ENCODE data around the gene NKX2-4.
"Not testable (repeated sequence)": the region's sequence is repeated elsewhere in the genome, so short reads cannot be mapped to it uniquely, and the experiment has no call there.

The NKX2-4 gene

DNA sequence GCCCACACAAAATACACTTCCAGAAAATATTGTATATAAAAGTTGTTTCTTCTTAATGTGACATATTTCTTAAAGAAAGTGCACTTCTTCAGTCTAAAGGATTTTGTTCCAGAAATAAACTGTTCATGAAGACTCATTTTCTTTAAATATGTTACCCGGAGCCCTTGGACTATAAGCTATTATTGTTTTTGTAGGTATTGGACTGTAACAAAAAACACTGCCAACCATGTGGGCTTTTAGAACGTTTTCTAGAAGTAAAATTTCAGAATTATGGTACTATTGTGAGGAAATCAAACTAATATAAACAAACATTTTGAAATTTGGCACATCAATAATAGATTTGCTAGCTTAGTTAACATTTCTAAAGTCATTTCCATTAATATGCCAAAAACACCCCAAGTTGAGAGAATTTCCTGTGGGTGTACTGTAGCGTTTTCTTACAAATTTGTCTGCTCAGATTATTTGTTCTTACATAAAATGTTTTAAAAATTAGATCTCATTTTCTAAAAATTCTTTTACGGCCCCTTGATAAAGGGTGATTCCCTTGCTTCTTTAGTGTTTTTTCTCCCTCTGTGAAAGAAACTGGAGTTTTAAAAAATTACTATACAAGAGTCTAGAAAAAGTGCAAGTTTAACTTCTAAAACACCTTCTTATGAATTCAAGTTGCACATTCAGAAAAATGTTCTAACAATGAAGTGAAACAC is 3.4 kb downstream of the NKX2-4 start:
- no peak for DNase-seq

DNA sequence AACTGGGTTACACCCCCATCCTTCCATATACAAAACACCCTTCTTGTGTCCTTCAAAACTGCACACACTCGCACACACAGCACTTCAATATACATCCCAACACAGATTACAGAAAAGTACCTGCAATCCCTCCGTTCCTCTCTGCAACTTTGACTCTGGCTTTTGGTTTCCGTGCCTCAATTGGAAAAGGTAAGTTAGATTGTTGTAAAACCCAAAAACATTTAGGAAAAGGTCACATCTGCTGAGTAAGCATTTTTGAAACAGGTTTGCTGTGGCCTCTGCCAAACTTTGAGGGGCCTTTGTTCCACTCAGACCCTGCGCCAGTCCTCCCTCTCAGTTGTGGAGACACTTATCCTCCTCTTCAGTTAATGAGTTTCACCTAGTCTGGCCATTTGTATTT is 4.2 kb downstream of the NKX2-4 start:
- DNase-seq, result no peak

DNA sequence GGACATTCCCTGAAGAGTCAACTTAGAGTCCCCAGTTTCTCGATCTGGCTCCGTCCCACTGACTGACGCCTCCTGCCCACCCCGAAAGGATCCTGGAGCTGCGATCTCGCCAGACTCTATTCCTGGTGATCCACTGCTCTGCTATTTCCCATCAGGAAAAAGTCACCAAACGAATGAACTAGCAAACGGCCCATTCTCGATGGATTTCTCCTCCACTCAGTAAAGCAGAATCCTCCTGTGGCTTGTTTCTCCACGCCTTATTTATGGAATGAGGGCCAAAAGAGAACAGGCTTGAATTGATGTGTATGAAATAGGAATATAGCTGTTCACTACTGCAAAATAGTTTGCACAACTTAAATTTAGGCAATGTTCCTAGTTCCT is 5.4 kb downstream of the NKX2-4 start:
- DNase-seq, result no peak

GRCh38 chr20:21391185-21391971 is 5.9 kb downstream of the NKX2-4 start:
- no peak for DNase-seq

- DNase-seq, result no peak
Measured at GRCh38 chr20:21390768-21391167, 6.6 kb downstream of the NKX2-4 start.

DNA sequence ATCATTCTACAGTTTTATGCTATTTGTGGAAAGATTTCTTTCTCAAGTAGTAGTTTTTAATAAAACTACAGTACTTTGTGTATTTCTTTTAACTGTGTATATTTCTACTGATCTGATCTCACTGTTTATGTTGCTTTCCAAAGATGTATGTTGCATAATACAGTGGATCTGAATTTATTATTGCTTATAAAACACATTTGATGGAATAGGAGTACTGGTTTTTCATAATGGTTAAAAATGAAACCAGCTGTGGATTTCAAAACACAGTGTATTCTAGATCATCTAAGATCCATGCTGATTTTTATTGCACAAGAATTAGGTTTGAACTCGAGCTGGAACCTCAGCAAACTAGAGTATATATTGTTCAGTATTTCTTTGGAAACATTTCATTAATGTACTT is 8.0 kb downstream of the NKX2-4 start:
- no peak for DNase-seq

DNA sequence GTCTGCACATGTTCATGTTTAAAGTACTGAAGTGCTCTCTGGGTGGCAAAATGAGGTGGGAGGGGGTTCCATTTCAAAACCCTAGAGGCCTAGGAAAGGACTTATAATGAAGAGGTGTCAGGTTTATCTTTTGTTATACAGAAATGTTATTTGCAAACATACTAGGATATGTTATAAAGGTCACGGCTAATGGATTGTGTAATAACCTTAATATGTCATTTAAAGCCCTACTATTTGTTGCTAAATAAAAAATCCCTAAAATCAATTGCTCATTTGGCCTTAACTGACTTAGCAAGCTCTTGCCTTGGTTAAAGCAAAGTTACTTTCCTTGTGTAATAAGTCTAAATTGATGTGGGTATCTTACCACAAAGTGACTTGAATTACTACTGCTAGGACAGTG is 8.8 kb downstream of the NKX2-4 start:
- no peak for DNase-seq

DNA sequence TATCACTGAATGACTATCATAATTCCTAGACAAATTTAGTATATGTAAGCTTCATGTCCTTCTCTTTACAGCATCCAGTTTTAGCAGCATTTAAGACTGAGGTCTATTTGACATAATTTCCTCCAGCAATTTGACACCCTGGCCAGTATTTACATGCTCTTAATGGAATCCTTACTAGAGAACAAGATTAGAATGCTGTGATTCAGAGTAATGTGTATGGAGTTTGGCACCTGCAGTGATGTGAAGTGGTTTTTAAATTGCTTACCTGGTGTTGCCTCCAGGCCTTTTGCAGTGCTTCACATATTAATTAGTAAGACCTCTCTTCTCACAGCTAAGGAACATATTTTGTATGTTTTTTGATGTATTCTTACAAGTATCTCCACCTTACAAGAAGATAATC is 9.8 kb downstream of the NKX2-4 start:
- DNase-seq, result no peak

DNA sequence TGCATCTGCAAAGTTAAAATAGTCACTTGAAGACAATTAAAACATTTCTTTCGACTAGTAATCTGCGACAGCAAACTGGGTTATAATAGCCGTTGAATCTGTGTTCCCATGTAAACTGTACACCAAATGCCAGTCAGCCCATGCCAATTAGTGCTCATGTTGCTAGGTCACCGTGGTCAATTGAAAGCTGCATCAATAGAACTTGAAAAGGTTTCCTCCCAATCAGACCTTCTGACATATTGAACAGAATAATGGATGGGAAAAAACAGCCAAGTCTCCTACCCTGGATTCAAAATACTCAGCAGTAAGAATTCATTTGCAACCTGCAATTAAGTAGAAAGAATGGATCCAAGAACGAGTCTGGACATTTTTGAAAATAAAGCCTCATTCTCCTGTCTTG is 11.2 kb downstream of the NKX2-4 start:
- DNase-seq, result no peak

DNA sequence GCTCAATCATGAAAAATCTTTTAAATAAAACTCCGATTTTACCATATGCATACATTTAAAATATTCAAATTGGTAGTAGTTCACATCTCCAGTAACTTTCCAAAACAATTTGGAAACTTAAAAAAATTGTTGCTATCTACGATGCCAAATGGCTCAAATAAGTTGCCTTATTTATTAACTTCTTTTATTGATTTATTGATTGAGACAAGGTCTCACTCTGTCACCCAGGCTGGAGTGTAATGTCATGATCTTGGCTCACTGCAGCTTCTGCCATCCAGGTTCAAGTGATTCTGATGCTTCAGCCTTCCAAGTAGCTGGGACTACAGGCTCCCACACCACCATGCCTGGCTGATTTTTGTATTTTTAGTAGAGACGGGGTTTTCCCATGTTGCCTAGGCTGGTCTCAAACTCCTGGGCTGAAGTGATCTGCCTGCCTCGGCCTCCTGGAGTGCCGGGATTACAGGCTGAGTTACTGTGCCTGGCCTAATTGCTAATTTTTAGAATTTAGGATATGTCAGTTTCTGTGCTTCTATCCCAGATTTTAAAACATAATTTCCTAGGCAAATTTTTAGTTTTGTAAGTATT is 12.9 kb downstream of the NKX2-4 start:
- no peak for DNase-seq

GRCh38 chr20:21381619-21382018 is 15.7 kb downstream of the NKX2-4 start:
- no peak for DNase-seq

- DNase-seq, result no peak
Measured at GRCh38 chr20:21380711-21381110, 16.6 kb downstream of the NKX2-4 start.

DNA sequence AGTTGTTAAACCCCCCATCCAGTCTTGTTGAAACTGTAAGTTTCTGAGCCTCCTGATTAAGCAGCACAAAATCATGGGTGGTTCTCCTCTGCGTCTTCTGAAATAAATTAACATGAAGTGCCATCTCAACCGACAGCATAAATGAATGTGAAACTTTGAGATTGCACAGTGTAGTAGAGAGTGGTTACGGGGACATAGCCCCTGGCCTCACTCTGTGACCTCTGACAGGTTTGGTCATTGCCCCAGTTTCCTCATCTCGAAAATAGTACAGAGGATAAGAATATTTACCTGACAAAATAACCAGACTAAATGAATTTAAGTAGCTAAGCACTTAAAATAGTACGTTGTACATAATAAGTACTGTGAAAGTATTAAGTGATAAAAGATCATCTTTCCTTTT is 19.1 kb downstream of the NKX2-4 start:
- no peak for DNase-seq

- no peak for DNase-seq
Measured at GRCh38 chr20:21377701-21378100, 19.6 kb downstream of the NKX2-4 start.

GRCh38 chr20:21376626-21377025 is 20.7 kb downstream of the NKX2-4 start:
- DNase-seq, result no peak

DNA sequence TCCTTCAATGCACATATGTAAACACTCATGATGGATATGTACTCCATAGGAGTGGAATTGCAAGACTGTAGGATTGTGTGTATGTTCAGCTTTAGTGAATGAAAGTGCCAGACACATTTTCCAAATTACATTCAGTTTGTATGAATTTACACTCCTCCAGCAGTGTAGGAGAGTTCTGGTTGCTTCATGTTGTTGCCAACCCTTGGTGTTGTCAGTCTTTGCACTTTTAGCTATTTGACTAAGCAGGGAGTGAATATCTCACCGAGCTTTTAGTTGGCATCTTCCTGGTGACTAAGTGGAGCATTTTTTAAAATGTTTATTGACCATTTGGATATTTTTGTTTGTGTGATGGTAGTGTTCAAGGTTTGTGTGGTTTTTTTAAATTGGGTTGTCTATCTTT is 23.9 kb downstream of the NKX2-4 start:
- DNase-seq, result no peak

GRCh38 chr20:21372016-21372415 is 25.3 kb downstream of the NKX2-4 start:
- no peak for DNase-seq

DNA sequence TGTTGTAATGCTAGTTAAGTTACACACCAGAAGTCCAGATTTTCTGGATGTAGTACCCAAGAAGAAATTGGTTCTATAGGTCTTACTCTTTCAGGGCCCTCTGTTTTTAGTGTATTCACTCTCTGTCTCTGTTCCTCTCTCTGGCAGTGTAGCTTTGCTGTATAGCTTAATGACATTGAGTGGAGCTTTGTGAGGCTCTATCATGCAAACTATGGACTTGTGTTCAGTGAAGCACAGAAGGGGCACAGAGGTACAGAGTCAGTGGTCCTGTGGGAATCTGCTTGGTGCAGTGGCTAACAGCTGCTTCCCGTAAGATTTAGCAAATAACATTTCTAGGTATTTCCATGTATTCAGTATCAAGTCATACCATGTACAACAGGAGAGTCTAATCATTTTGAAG is 26.1 kb downstream of the NKX2-4 start:
- DNase-seq, result no peak

GRCh38 chr20:21368791-21369190 is 28.5 kb downstream of the NKX2-4 start:
- no peak for DNase-seq

DNA sequence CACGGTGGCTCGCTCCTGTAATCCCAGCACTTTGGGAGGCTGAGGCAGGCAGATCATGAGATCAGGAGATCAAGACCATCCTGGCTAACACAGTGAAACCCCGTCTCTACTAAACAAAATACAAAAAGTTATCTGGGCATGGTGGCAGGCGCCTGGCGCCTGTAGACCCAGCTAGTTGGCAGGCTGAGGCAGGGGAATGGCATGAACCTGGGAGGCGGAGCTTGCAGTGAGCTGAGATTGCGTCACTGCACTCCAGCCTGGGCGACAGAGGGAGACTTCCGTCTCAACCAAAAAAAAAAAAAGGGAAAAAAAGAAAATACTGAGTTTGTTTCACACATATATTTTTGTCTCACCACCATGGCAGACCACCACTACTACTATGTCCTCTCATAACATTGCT is 31.1 kb downstream of the NKX2-4 start:
- DNase-seq, result not testable (repeated sequence)

- DNase-seq, result no peak
Measured at GRCh38 chr20:21365771-21366170, 31.6 kb downstream of the NKX2-4 start.

- DNase-seq, result no peak
Measured at GRCh38 chr20:21364413-21364812, 32.9 kb downstream of the NKX2-4 start.

DNA sequence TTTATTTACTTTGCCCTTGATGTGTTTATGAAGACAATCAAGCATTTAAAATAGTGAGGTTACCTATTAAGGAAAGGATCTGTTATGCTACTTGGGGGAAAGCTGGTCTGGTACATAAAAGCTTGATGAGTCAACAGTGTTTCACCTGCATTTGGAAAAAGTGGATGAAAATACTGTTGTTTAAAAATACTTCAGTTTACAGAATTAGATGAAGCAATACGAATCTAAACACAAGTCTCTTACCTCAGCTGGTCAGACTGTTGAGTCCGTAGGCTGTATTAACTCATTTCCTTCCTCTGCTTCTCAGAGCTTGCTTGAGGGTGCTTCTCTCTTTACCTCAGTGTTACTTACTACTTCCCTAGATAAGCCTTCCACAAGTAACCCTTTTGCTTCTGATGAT is 36.1 kb downstream of the NKX2-4 start:
- DNase-seq, result no peak

- no peak for DNase-seq
Measured at GRCh38 chr20:21360705-21361104, 36.6 kb downstream of the NKX2-4 start.
